Measurements from ENCODE around the gene CTU2. TPM values are rescaled to one million over a fixed set of nuclear protein-coding genes. Genes with fewer than 3 reads are reported as not detected.
A peak's percentile ranks its signal among the peaks of the same experiment; 100 is the strongest.

CTU2 gene
- total RNA-seq, 1 experiment from 2014 or later: 24.8 TPM

DNA sequence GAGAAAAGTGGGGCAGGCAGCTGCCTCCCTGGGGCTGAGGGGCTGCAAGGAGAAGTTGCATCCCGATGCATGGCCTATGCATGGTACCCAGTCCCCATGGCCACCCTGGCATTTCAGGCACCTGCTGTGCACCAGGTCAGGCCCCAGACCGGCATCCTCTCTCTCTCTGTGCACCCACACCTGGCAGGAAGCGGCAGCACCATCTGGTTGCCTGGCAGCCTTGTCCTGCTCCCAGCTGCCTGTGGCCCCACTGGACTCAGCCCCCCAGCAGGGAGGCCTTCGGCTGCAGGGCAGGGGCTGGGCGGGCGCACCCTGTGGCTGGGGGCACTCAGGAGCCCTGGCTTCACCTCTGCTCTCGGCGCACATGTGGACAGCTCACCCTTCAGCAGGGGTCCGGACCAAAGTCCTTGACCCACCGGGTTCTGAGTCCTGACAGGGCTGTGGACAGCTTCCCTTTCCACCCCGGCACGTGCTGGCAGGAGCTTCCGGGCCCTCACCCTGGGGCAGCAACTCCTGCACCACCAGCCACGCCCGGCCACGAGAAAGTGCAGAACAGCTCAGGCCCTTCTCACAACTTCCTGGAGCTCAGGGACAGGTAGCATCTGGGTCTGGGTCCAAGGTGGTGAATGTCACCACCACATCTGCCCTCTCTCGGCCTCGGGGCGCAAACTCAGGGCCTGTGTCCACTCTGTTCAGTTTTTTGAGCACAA, 36.7 kb downstream of the CTU2 start:
- no peaks in the 10 kb centered on the region for H3K9me3 ChIP-seq (ENCODE audit: control insufficient read depth, insufficient read depth, low read depth, low read length)
- in situ Hi-C loops (cut with HindIII; ENCODE audit: low pct_unique_long_range_greater_than_20kb, low sequenced_read_pairs): no loop called here
- POLR2A ChIA-PET: no interaction called here
- no peak for TF ChIP-seq SIN3A (IDR thresholded peaks at IDR 0.05; ENCODE audit: borderline replicate concordance, insufficient read depth, low read depth, low read length)
- TF ChIP-seq TCF7L2 (IDR thresholded peaks at IDR 0.05; ENCODE audit: low read depth, low read length): no peak
- TF ChIP-seq POLR2AphosphoS5 (IDR thresholded peaks at IDR 0.05; ENCODE audit: low read depth, low read length): no peak
- H3K4me1 ChIP-seq (ENCODE audit: control insufficient read depth, insufficient read depth, low read length): no peaks in the 10 kb centered on the region; the same call in 1 of the 2 replicates
- no peaks in the 10 kb centered on the region for H3K27me3 ChIP-seq (ENCODE audit: control insufficient read depth, insufficient read depth, low read length)
- no peaks in the 10 kb centered on the region; the same call in 1 of the 2 replicates for H3K36me3 ChIP-seq (ENCODE audit: control insufficient read depth, insufficient read depth, low read length)
- no peak for ATAC-seq
- intact Hi-C loops (cut with micrococcal nuclease; ENCODE audit: unreplicated experiment): no loop called here
- no peak overlapping the region for H3K27ac ChIP-seq (ENCODE audit: low read length)
- CTCF ChIA-PET: no interaction called here
- BruUV-seq (replicated peaks): no TSS peak
- H3K4me3 ChIP-seq (ENCODE audit: low read depth in 2 of 2, low read length in 2 of 2): no peak overlapping the region
- DNase-seq (ENCODE audit: low read depth, low spot score): no peak

DNA sequence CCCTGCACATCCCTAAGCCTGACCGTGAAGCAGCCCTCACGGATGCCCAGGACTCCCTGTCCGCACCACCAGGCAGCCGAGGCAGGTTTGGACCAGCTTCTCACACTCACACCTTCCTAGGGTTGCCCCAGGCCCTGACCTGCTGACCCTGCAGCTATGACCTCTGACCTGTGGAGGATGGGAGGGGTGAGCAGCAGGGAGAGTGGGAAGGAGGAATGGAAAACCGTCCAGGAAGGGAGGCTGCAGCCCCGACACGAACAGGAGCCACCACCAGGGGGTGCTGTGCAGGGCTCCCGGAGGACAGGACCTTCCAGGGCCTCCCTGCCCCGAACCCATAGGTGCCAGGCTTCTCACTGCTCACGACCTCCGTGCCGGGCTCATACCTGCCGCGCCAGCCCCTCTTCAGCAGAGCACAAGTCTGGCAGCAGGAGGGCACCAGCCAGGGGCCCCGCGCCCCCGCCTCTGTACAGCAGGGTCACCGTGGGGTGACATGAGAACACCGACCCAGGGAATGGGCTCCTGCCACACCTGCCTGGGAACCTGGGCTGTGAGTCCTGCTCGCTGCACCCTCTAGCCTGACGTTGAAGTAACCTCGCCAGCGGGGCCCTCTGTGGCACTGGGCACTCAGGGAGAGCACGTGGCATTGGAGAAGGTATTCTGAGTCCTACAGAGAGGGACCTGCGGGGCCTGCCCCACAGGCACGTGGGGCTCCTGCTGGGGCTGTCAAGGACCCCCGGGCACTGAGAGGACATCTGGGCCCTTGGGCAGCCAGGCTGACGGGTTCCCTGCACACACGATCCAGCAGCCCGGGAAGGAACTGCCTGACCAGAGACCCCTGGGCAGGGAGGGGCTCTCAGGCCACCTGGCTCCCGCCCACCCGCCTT, 37.6 kb downstream of the CTU2 start:
- ChIA-PET CTCF (no interaction called here), POLR2A (no interaction called here)
- Histone ChIP-seq H3K27ac (ENCODE audit: low read length) (peak overlapping the region; percentile 4; the same call in 1 of the 2 replicates), H3K4me3 (ENCODE audit: low read depth in 2 of 2, low read length in 2 of 2) (no peak overlapping the region), H3K36me3 (ENCODE audit: control insufficient read depth, insufficient read depth, low read length) (no peaks in the 10 kb centered on the region; the same call in 1 of the 2 replicates), H3K27me3 (ENCODE audit: control insufficient read depth, insufficient read depth, low read length) (no peaks in the 10 kb centered on the region), H3K4me1 (ENCODE audit: control insufficient read depth, insufficient read depth, low read length) (no peaks in the 10 kb centered on the region; the same call in 1 of the 2 replicates), H3K9me3 (ENCODE audit: control insufficient read depth, insufficient read depth, low read depth, low read length) (no peaks in the 10 kb centered on the region)
- TF ChIP-seq, protein P1, sequence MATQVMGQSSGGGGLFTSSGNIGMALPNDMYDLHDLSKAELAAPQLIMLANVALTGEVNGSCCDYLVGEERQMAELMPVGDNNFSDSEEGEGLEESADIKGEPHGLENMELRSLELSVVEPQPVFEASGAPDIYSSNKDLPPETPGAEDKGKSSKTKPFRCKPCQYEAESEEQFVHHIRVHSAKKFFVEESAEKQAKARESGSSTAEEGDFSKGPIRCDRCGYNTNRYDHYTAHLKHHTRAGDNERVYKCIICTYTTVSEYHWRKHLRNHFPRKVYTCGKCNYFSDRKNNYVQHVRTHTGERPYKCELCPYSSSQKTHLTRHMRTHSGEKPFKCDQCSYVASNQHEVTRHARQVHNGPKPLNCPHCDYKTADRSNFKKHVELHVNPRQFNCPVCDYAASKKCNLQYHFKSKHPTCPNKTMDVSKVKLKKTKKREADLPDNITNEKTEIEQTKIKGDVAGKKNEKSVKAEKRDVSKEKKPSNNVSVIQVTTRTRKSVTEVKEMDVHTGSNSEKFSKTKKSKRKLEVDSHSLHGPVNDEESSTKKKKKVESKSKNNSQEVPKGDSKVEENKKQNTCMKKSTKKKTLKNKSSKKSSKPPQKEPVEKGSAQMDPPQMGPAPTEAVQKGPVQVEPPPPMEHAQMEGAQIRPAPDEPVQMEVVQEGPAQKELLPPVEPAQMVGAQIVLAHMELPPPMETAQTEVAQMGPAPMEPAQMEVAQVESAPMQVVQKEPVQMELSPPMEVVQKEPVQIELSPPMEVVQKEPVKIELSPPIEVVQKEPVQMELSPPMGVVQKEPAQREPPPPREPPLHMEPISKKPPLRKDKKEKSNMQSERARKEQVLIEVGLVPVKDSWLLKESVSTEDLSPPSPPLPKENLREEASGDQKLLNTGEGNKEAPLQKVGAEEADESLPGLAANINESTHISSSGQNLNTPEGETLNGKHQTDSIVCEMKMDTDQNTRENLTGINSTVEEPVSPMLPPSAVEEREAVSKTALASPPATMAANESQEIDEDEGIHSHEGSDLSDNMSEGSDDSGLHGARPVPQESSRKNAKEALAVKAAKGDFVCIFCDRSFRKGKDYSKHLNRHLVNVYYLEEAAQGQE (IDR thresholded peaks at IDR 0.05; ENCODE audit: insufficient read depth in 1 of 2, low read depth in 2 of 2, low read length in 1 of 2): no peak
- TF ChIP-seq SIN3A (IDR thresholded peaks at IDR 0.05; ENCODE audit: borderline replicate concordance, insufficient read depth, low read depth, low read length) (no peak), POLR2AphosphoS5 (IDR thresholded peaks at IDR 0.05; ENCODE audit: low read depth, low read length) (no peak), TCF7L2 (IDR thresholded peaks at IDR 0.05; ENCODE audit: low read depth, low read length) (no peak)
- TF ChIP-seq, protein P2, sequence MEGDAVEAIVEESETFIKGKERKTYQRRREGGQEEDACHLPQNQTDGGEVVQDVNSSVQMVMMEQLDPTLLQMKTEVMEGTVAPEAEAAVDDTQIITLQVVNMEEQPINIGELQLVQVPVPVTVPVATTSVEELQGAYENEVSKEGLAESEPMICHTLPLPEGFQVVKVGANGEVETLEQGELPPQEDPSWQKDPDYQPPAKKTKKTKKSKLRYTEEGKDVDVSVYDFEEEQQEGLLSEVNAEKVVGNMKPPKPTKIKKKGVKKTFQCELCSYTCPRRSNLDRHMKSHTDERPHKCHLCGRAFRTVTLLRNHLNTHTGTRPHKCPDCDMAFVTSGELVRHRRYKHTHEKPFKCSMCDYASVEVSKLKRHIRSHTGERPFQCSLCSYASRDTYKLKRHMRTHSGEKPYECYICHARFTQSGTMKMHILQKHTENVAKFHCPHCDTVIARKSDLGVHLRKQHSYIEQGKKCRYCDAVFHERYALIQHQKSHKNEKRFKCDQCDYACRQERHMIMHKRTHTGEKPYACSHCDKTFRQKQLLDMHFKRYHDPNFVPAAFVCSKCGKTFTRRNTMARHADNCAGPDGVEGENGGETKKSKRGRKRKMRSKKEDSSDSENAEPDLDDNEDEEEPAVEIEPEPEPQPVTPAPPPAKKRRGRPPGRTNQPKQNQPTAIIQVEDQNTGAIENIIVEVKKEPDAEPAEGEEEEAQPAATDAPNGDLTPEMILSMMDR (IDR thresholded peaks at IDR 0.05): peak; percentile 89
- DNase-seq (ENCODE audit: low read depth, low spot score): no peak
- in situ Hi-C loops (cut with HindIII; ENCODE audit: low pct_unique_long_range_greater_than_20kb, low sequenced_read_pairs): no loop called here
- intact Hi-C loops (cut with micrococcal nuclease; ENCODE audit: unreplicated experiment): no loop called here
- BruUV-seq (replicated peaks): no TSS peak
- peak; percentile 84 for ATAC-seq
